ENCODE results near the gene HOXB8.

- TF ChIP-seq, protein P1, sequence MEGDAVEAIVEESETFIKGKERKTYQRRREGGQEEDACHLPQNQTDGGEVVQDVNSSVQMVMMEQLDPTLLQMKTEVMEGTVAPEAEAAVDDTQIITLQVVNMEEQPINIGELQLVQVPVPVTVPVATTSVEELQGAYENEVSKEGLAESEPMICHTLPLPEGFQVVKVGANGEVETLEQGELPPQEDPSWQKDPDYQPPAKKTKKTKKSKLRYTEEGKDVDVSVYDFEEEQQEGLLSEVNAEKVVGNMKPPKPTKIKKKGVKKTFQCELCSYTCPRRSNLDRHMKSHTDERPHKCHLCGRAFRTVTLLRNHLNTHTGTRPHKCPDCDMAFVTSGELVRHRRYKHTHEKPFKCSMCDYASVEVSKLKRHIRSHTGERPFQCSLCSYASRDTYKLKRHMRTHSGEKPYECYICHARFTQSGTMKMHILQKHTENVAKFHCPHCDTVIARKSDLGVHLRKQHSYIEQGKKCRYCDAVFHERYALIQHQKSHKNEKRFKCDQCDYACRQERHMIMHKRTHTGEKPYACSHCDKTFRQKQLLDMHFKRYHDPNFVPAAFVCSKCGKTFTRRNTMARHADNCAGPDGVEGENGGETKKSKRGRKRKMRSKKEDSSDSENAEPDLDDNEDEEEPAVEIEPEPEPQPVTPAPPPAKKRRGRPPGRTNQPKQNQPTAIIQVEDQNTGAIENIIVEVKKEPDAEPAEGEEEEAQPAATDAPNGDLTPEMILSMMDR (IDR thresholded peaks at IDR 0.05): no peak
- TF ChIP-seq POLR2A (IDR thresholded peaks at IDR 0.05): no peak
- TF ChIP-seq POLR2AphosphoS5 (IDR thresholded peaks at IDR 0.05): no peak
- no peak for TF ChIP-seq EP300 (IDR thresholded peaks at IDR 0.05)
Observed at GRCh38 chr17:48605409-48605919, 9.6 kb downstream of the HOXB8 start.
